ENCODE results near the gene CEP68.

- TF ChIP-seq CTCF (IDR thresholded peaks at IDR 0.05; ENCODE audit: insufficient read depth, low read length, poor library complexity, severe bottlenecking) (no peak), EZH2phosphoT487 (conservative IDR thresholded peaks at IDR 0.05; ENCODE audit: low read length) (no peak)
Observed at GRCh38 chr2:65079017-65079416, 22.8 kb downstream of the CEP68 start.

Data from SU-DHL-6 (cell line).